Cardiac septum (tissue), 1 donor: Measurements from ENCODE around the gene ZC3H4. TPM values are rescaled to one million over a fixed set of nuclear protein-coding genes. Genes with fewer than 3 reads are reported as not detected.

Source experiments
- total RNA-seq: library from RNA; stranded (reverse); fragmentation: NEBNext Ultra II Directional; extraction: Animal tissue kit (Norgen Biotek cat#: 25700); gene quantifications from one replicate; pipeline ENCODE4 v1.2.1, GENCODE V29; 2021
- donor health status: DM: no; HTN: no; CAD: no.

ZC3H4 gene
- total RNA-seq, 1 donor from 2014 or later, result 28.1 TPM

Other genes starting within 250 kb of the ZC3H4 start
- gene NPAS1, start 93.9 kb downstream of the ZC3H4 start, total RNA-seq, result 0.54 TPM
- 31.1 TPM for gene TMEM160, start 65.2 kb downstream of the ZC3H4 start, total RNA-seq
- 45.0 TPM for gene SAE1, start 17.1 kb upstream of the ZC3H4 start, total RNA-seq
- gene BBC3, start 117.4 kb upstream of the ZC3H4 start, total RNA-seq, result 4.4 TPM
- gene CCDC9, start 142.7 kb upstream of the ZC3H4 start, total RNA-seq, result 23.1 TPM
- 18.0 TPM for gene INAFM1, start 161.1 kb upstream of the ZC3H4 start, total RNA-seq
- 12.9 TPM for gene C5AR1, start 196.1 kb upstream of the ZC3H4 start, total RNA-seq
- 0.81 TPM for gene C5AR2, start 218.4 kb upstream of the ZC3H4 start, total RNA-seq
- 8.5 TPM for gene DHX34, start 235.5 kb upstream of the ZC3H4 start, total RNA-seq